ENCODE data around the gene SYAP1.

- TF ChIP-seq CTCF (conservative IDR thresholded peaks at IDR 0.05) (no peak), ZFX (IDR thresholded peaks at IDR 0.05) (no peak)
Measured at GRCh38 chrX:16678689-16679088, 40.7 kb upstream of the SYAP1 start.

Measured in C4-2B (cell line).